Bronchial smooth muscle cell (primary cell): ENCODE measurements around the gene ZNF276. TPM values are rescaled to one million over a fixed set of nuclear protein-coding genes. Genes with fewer than 3 reads are reported as not detected.

ENCODE experiments used
- total RNA-seq: library from RNA; depleted of rRNA; stranded (reverse); fragments of >200 nt; gene quantifications from 2 replicates; pipeline ENCODE4 v1.2.1, GENCODE V29; 2014

ZNF276 gene
- 7.4 and 9.8 TPM in 2 replicates for total RNA-seq

DNA sequence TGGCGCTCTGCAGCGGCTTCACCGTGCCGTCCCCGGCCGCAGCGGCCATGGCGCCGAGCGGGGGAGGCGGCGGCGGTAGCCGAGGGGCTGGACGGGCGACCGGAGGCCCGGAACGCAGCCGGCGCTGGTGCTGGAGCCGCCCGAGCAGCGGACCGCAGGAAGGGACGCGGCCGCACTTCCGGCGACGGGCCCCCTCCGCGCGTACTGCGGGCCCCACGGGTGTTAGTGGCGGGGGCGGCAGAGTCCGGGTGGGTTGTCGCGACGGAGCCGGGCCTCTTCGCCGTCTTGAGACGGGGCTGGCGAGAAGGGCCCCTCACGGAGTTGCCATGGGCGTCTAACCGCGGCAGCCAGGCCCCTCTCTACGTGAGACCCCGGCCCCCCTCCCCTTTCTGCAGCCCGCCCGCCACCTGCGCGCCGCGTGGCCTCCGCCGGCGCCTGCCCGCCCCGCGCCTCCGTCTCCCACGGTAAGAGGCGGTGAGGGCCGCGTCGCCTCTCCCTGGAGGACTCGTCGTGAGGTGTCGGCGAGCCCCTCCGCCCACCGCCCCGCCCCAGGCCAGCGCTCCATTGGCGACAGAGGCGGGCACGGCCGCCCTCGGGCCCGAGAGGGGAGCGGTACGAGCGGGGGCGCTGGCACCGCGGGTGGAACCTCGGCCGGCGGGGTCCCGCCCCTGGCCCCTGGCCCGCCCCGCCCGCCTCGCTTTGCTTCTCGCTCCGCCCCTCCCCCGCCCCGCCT, at the start of gene ZNF276, which contains the start of gene VPS9D1:
ZNF276 (plus strand) TSS at position 725 of the 733 bp plus-strand sequence. CDS start 104 bp downstream, outside the sequence.
VPS9D1 (minus strand) TSS at position 86 of the 733 bp plus-strand sequence; CDS start at position 49, 37 bp downstream.

DNA sequence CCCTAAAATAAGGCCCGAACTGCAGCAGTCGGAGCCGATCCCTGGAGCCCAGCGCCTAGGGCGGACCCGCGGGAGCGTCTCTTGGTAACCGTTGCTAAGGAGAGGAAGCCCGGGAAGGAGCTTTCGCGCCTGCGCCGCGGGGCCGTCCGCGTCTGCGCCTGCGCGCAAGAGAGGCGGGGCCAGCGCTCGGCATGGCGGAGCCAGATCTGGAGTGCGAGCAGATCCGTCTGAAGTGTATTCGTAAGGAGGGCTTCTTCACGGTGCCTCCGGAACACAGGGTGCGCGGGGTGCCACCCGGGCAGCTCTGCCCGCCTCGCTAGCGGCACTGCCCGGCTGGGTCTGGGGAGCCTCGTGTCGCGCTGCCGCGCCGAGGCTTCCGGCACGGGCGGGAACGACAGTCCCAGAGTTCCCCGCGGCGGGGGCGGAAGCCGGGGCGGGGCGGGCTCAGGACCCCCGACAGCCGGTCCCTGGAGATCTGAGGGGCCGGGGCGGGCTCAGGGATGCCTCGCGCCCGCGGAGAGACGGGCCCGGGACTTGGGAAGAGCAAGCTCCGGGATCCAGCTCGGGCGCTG, 34.7 kb upstream of the ZNF276 start, which contains the start of gene CDK10:
CDK10 (plus strand) TSS at position 170 of the 572 bp plus-strand sequence; CDS start at position 192, 22 bp downstream.

DNA sequence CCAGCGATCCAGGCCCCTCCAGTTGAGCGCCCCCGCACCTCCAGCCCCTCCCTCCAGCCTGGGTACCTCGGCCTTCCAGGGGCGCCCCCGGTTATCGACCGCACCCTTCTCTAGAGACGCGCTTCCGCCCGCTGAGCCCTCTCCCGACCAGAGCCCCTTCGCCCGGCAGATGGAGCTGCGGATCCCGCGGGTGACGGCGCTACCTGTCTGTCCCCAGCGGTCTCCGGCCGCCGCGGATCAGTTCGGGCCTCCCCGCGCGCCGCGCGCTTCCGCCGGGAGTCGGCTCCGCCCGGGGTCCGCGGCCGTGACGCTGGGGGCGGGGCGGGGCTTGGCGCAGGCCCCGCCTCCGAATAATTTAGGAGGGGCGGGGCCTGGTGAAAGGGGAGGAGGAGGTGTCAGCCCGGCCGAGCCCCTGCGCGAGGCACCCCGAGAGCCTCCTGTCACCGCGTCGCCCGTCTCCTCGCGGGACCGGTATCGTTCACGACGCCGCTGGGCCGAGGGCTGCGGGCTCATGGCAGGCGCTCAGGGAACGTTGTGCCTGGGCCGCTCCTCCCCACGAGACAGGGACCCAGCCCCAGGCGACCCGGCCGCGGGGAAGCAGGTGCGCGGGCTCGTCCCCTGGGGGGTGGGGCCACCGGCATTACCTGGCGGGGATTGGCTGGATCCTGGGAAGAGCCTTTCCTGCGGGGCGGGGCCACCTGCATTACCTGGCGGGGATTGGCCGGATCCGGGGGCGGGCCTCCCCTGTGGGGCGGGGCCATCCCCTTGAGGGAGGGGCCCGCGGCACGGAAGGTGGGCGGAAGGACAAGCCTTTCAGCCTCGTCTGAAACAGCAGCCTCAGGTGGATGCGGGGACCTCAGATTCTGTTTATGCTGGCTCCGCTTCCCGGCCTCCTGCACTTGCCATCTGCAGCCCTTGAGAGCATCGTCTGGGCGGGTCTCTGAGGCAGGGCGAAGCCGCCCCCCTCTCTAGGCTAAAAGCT, 19.6 kb upstream of the ZNF276 start, which contains the start of gene SPATA2L:
SPATA2L (minus strand) TSS at position 281 of the 982 bp plus-strand sequence. CDS start 473 bp downstream, outside the sequence.

Other genes with a start within 250 kb of the ZNF276 start
- 49.6 and 55.0 TPM in 2 replicates for gene ANKRD11, start 231.0 kb upstream of the ZNF276 start, total RNA-seq
- gene SPG7, start 213.1 kb upstream of the ZNF276 start, total RNA-seq = 124 and 126 TPM in 2 replicates
- 2,712 and 3,948 TPM in 2 replicates for gene RPL13, start 160.9 kb upstream of the ZNF276 start, total RNA-seq
- gene CPNE7, start 145.8 kb upstream of the ZNF276 start, total RNA-seq = 9.2 and 30.4 TPM in 2 replicates
- gene DPEP1, start 107.9 kb upstream of the ZNF276 start, total RNA-seq = under 0.01 and 0.26 TPM in 2 replicates
- 89.5 and 101 TPM in 2 replicates for gene CHMP1A, start 63.8 kb upstream of the ZNF276 start, total RNA-seq
- gene SPATA33, start 63.7 kb upstream of the ZNF276 start, total RNA-seq = 2.5 and 2.7 TPM in 2 replicates
- 28.9 and 34.5 TPM in 2 replicates for gene CDK10, start 34.8 kb upstream of the ZNF276 start, total RNA-seq
- 5.0 and 6.4 TPM in 2 replicates for gene SPATA2L, start 19.8 kb upstream of the ZNF276 start, total RNA-seq
- 8.0 and 9.0 TPM in 2 replicates for gene VPS9D1, start 639 bp upstream of the ZNF276 start, total RNA-seq
- gene FANCA, start 95.1 kb downstream of the ZNF276 start, total RNA-seq = 1.5 and 3.9 TPM in 2 replicates
- gene SPIRE2, start 106.9 kb downstream of the ZNF276 start, total RNA-seq = 1.5 and 1.6 TPM in 2 replicates
- gene TCF25, start 152.1 kb downstream of the ZNF276 start, total RNA-seq = 240 and 255 TPM in 2 replicates
- 6.4 and 7.4 TPM in 2 replicates for gene MC1R, start 197.3 kb downstream of the ZNF276 start, total RNA-seq
- gene TUBB3, start 201.8 kb downstream of the ZNF276 start, total RNA-seq = 574 and 719 TPM in 2 replicates
- 91.7 and 95.3 TPM in 2 replicates for gene DEF8, start 227.2 kb downstream of the ZNF276 start, total RNA-seq